Fibroblast of pulmonary artery (primary cell): ENCODE results near the gene GNG7.
"Not testable (repeated sequence)": the region's sequence is repeated elsewhere in the genome, so short reads cannot be mapped to it uniquely, and the experiment has no call there.

Experiments
- DNase-seq: peaks from one replicate; pipeline ENCODE4 v3.0.0-alpha.2; 2010; ENCODE audit warnings: low read depth
- H3K4me3 ChIP-seq: replicated peaks from 2 replicates; pipeline ENCODE4 v1.5.1; 2011; ENCODE audit warnings: low read depth, mild to moderate bottlenecking, control low read depth, low read length, moderate library complexity
- CTCF ChIP-seq: IDR thresholded peaks from 2 replicates; pipeline ENCODE4 v1.5.1; 2011; ENCODE audit warnings: mild to moderate bottlenecking, control low read depth, low read length, inconsistent platforms; ENCODE audit errors: missing control alignments

The GNG7 gene

GRCh38 chr19:2675892-2676291 is 26.6 kb downstream of the GNG7 start:
- H3K4me3 ChIP-seq, result no peak overlapping the region
- DNase-seq, result no peak
- no peak for TF ChIP-seq CTCF

- TF ChIP-seq CTCF, result no peak
- no peak overlapping the region for H3K4me3 ChIP-seq
- no peak for DNase-seq
Measured at GRCh38 chr19:2670217-2670616, 32.3 kb downstream of the GNG7 start.

- TF ChIP-seq CTCF, result no peak
- no peak for DNase-seq
- H3K4me3 ChIP-seq, result no peak overlapping the region
Measured at GRCh38 chr19:2668175-2668763, 34.2 kb downstream of the GNG7 start.

GRCh38 chr19:2667349-2667748 is 35.1 kb downstream of the GNG7 start:
- H3K4me3 ChIP-seq, DNase-seq: not testable (repeated sequence)

GRCh38 chr19:2666344-2666994 is 36.0 kb downstream of the GNG7 start:
- no peak for DNase-seq
- TF ChIP-seq CTCF, result no peak
- H3K4me3 ChIP-seq, result no peak overlapping the region

- H3K4me3 ChIP-seq, result no peak overlapping the region
- no peak for TF ChIP-seq CTCF
- DNase-seq, result no peak
Measured at GRCh38 chr19:2665103-2665502, 37.4 kb downstream of the GNG7 start.

GRCh38 chr19:2663920-2664571 is 38.4 kb downstream of the GNG7 start:
- no peak overlapping the region for H3K4me3 ChIP-seq
- no peak for DNase-seq
- TF ChIP-seq CTCF, result peak; percentile 1
